SKM-1 treated with dmso at 0.1 percent for 144 hours (cell line): ENCODE data around the gene GLO1.
A peak's percentile ranks its signal among the peaks of the same experiment; 100 is the strongest.

Experiments used
- DNase-seq: peaks from one replicate; lab custom pipeline; 2025; ENCODE audit not compliant: unreplicated experiment; lab: John Stamatoyannopoulos, UW

Gene GLO1

GRCh38 chr6:38702558-38703397, at the start of gene GLO1:
GLO1 (minus strand) TSS chr6:38703145; CDS start chr6:38703054, 91 bp downstream.
- peak; percentile 97 for DNase-seq

GRCh38 chr6:38750968-38751615, 48.1 kb upstream of the GLO1 start:
- no peak for DNase-seq

DNA sequence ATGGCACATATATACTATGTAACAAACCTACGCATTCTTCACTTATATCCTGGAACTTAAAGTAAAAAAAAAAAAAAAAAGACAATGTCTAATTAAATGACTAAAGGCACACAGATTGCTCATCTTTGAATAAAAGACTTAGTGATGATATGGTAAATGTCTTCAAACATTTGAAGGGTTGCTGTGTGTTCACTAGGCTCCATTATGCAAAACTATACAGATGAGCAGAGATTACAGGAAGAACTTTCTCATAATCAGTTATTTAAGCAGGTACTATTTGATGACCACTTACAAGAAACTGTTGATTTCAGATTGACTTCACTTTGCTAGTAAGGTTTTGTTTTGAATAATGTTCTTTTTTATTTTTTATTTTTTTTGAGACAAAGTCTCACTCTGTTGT, 46.5 kb upstream of the GLO1 start:
- DNase-seq, result no peak

DNA sequence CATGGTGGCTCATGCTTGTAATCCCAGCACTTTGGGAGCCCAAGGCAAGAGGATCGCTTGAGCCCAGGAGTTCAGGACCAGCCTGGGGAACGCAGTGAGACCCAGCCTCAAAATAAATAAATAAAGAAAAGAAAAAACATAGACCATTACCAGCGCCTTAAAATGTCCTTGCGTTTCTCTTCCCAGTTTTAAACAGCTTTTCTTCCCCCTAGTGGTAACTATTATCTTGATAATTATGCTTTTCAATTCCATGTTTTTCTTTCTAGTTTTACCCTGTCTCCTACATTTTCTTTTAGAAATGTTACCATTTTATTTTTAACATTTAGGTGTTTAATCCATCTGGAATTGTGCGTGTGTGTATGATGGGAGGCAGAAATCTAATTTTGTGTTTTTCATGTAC, 36.6 kb upstream of the GLO1 start:
- DNase-seq, result no peak

- no peak for DNase-seq
Measured at GRCh38 chr6:38738261-38738660, 35.3 kb upstream of the GLO1 start.

- no peak for DNase-seq
Measured at GRCh38 chr6:38736951-38737350, 34.0 kb upstream of the GLO1 start.

DNA sequence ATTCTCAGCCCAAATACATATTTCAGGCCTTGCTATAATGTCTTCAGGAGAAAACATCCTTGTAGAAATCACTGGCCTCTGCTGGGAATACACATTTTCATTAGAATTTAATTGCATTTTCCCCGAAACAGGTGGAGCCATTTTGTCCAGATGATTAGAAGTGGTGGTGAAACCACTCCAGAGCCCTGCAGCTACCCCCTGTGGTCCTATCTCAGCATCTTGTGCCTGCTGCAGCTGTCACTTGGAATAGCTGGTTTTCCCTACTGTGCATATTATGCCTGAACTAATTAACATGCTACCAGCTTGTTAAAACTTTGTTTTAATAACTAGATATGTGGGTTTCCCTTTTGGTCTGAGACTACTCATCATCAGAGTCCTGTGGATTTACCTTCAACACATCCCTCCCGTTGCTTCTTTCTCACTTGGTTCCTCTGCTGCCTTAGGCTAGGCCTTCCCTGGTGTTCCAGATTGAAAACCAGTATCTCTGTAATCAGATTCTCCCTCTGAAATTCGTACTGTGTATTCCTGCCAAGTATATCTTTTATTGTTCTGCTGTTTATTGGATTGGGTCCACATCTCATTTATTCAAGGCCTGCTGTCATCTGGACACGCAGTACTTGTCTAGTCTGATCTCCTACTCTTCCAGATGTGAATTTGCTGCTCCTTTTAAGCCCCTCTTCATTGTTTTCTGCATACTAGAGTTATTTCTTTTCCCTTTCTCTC, 27.4 kb upstream of the GLO1 start:
- no peak for DNase-seq

GRCh38 chr6:38728203-38728602, 25.3 kb upstream of the GLO1 start:
- no peak for DNase-seq

GRCh38 chr6:38725414-38726183, 22.7 kb upstream of the GLO1 start:
- DNase-seq, result no peak

GRCh38 chr6:38724343-38724742, 21.4 kb upstream of the GLO1 start:
- DNase-seq, result no peak

DNA sequence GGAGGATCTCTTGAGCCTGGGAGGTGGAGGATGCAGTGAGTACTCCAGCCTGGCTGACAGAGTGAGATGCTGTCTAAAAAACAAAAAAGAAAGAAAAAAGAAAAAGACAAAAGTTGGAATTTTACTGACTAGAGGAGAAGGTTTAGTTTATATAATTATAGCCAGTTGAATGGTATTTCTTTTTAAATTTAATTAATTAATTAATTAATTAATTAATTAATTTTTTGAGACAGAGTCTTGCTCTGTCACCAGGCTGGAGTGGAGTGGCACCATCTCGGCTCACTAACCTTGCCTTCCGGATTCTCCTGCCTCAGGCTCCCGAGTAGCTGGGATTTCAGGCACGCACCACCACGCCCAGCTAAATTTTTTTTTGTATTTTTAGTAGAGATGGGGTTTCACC, 20.8 kb upstream of the GLO1 start:
- DNase-seq, result no peak

DNA sequence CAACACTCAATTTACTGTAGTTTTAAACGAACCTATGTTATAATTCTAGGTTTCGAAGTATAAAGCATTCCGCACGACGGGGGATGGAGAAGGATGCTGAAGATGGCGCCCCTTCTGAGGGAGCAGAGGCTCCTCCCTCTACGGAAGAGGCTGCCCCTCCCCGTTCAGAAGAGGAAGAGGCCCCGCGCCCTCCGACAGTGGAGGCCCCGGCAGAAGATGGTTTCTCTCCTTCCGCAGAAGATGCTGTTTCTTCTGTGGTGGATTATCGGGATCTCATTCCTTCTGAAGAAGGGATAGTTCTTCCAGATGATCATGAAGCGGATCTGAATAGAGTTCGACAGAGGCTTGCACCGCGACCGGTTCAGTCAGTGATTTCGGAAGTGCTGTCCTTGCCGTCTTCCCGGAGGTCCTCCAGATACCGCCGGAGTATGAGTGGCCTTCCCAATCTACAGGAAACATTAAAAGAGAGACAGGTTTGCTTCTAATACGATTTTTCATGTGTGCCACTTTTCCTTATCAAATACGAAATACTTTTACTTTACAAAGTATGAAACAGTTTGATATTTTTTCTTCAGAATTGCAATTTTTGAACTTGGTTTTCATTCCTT, 19.9 kb upstream of the GLO1 start:
- DNase-seq, result no peak

DNA sequence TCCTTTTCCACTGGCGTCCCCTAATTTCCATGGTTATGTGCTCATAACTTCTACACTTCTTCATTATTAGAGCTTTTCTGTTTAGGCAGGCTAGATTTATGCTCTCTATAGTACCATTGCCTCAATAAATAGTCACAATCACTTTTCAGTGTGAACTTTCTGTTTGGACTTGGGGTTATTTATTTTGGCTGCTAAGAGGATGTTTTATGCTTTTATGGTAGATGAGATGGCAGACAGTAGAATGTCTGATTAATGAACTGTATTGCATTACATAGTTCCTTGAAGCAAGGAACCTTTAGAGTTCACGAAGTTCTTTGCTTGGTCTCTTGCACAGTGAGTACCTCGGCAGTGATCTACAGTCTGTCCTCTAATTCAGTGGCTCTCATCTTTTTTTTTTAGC, 19.1 kb upstream of the GLO1 start:
- no peak for DNase-seq

GRCh38 chr6:38720295-38720694, 17.4 kb upstream of the GLO1 start:
- no peak for DNase-seq

DNA sequence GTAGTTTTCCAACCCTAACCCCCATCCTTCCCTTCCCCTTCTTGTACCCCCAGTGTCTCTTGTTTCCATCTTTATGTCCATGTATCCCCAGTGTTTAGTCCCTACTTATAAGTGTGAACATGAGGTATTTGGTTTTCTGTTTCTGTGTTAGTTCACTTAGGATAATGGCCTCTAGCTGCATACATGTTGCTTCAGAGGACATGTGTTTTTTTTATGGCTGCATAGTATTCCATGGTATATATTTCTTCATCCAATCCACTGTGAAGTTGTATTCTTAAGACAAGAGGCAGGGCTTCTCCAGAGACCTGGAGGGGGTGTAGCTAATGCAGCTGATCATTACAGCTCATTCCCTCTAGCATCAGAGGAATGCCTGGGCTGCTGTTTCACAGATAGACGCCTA, 16.4 kb upstream of the GLO1 start:
- DNase-seq, result no peak

- no peak for DNase-seq
Measured at GRCh38 chr6:38716825-38717224, 13.9 kb upstream of the GLO1 start.

- DNase-seq, result no peak
Measured at GRCh38 chr6:38715016-38715689, 12.2 kb upstream of the GLO1 start, which contains the start of gene DNAH8. DNAH8 (plus strand) TSS chr6:38715311; CDS start chr6:38722810, 7,499 bp downstream.

GRCh38 chr6:38714239-38715015, 11.5 kb upstream of the GLO1 start:
- no peak for DNase-seq

DNA sequence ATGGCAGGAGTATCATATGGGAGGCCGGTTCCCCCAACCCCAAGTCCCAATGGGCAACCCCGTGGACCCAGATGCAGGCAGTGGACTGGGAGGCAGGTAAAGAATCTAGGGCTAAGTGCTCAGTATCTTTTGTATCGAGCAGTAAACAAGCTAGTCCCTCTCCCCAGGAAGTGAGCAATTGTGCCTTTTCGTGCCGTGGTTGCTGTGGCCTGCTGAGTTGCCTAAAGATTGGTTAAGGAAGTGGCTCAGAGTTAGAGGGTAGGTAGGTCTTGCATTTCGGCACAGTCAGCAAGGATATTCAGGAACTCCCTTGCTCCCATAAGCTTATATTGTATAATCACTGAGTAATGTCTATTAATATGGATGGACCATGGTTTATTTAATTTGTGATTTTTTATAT, 10.9 kb upstream of the GLO1 start:
- peak; percentile 80 for DNase-seq
